Stimulated activated memory B cell treated with anti-CD40 and anti-IgM and Interleukin-4, amounts not matched to agents 10 μg/mL and 1 μg/mL and 100 μg/mL, for 72 hours (primary cell): ENCODE results near the gene MKNK1.
A peak's percentile ranks its signal among the peaks of the same experiment; 100 is the strongest.

Experiments used
- ATAC-seq: fragments of 150-1000 bp; cut with Tn5 transposase; 2 replicates; pipeline ENCODE4 v1.10.0; 2021
- H3K27ac Mint-ChIP-seq: one replicate; pipeline ENCODE4 v1.8.0; 2022; ENCODE audit warnings: mild to moderate bottlenecking, mixed read lengths
- H3K27me3 Mint-ChIP-seq: one replicate; pipeline ENCODE4 v1.8.0; 2022; ENCODE audit warnings: mixed read lengths
- H3K36me3 Mint-ChIP-seq: one replicate; pipeline ENCODE4 v1.8.0; 2022; ENCODE audit warnings: mixed read lengths
- H3K4me1 Mint-ChIP-seq: one replicate; pipeline ENCODE4 v1.8.0; 2022; ENCODE audit warnings: mixed read lengths
- H3K4me3 Mint-ChIP-seq: one replicate; pipeline ENCODE4 v1.8.0; 2022; ENCODE audit warnings: mild to moderate bottlenecking, moderate library complexity, mixed read lengths
- H3K9me3 Mint-ChIP-seq: one replicate; pipeline ENCODE4 v1.8.0; 2022; ENCODE audit warnings: mixed read lengths

Gene MKNK1

GRCh38 chr1:46549697-46550681 lies 54.1 kb downstream of the MKNK1 start:
- Mint-ChIP-seq H3K27ac (no peak overlapping the region), H3K9me3 (no peaks in the 10 kb centered on the region), H3K4me1 (peaks cover 11% of the 10 kb centered on the region), H3K4me3 (no peak overlapping the region), H3K27me3 (peaks cover 76% of the 10 kb centered on the region), H3K36me3 (no peaks in the 10 kb centered on the region)
- no peak for ATAC-seq

GRCh38 chr1:46547481-46548383 lies 56.3 kb downstream of the MKNK1 start:
- Mint-ChIP-seq H3K4me1 (peaks cover 11% of the 10 kb centered on the region), H3K4me3 (no peak overlapping the region), H3K36me3 (no peaks in the 10 kb centered on the region), H3K9me3 (no peaks in the 10 kb centered on the region), H3K27ac (no peak overlapping the region), H3K27me3 (peaks cover 93% of the 10 kb centered on the region)
- ATAC-seq: no peak

- peaks cover 11% of the 10 kb centered on the region for H3K4me1 Mint-ChIP-seq
- H3K27ac Mint-ChIP-seq: no peak overlapping the region
- H3K9me3 Mint-ChIP-seq: no peaks in the 10 kb centered on the region
- H3K36me3 Mint-ChIP-seq: no peaks in the 10 kb centered on the region
- peaks cover 92% of the 10 kb centered on the region for H3K27me3 Mint-ChIP-seq
- no peak overlapping the region for H3K4me3 Mint-ChIP-seq
- no peak for ATAC-seq
Observed at GRCh38 chr1:46546210-46546609, 57.9 kb downstream of the MKNK1 start.

GRCh38 chr1:46545784-46546183 lies 58.3 kb downstream of the MKNK1 start:
- no peak for ATAC-seq
- peaks cover 92% of the 10 kb centered on the region for H3K27me3 Mint-ChIP-seq
- H3K4me1 Mint-ChIP-seq: peaks cover 11% of the 10 kb centered on the region
- no peak overlapping the region for H3K27ac Mint-ChIP-seq
- H3K9me3 Mint-ChIP-seq: no peaks in the 10 kb centered on the region
- H3K36me3 Mint-ChIP-seq: no peaks in the 10 kb centered on the region
- H3K4me3 Mint-ChIP-seq: no peak overlapping the region

GRCh38 chr1:46544561-46545240 lies 59.4 kb downstream of the MKNK1 start:
- Mint-ChIP-seq H3K27ac (no peak overlapping the region), H3K27me3 (peaks cover 89% of the 10 kb centered on the region)

GRCh38 chr1:46543761-46544560 lies 60.1 kb downstream of the MKNK1 start:
- no peaks in the 10 kb centered on the region for H3K4me1 Mint-ChIP-seq
- no peak overlapping the region for H3K4me3 Mint-ChIP-seq
- no peak overlapping the region for H3K27ac Mint-ChIP-seq
- H3K27me3 Mint-ChIP-seq: peaks cover 82% of the 10 kb centered on the region
- no peaks in the 10 kb centered on the region for H3K9me3 Mint-ChIP-seq
- ATAC-seq: no peak
- H3K36me3 Mint-ChIP-seq: no peaks in the 10 kb centered on the region

More at GRCh38 chr1:46544561-46545240, 59.4 kb downstream of the MKNK1 start:
- H3K36me3 Mint-ChIP-seq: no peaks in the 10 kb centered on the region
- peaks cover 7% of the 10 kb centered on the region for H3K4me1 Mint-ChIP-seq
- H3K4me3 Mint-ChIP-seq: no peak overlapping the region
- H3K9me3 Mint-ChIP-seq: no peaks in the 10 kb centered on the region
- ATAC-seq: no peak

- H3K4me3 Mint-ChIP-seq: no peak overlapping the region
- no peaks in the 10 kb centered on the region for H3K36me3 Mint-ChIP-seq
- no peak overlapping the region for H3K27ac Mint-ChIP-seq
- no peak for ATAC-seq
- peaks cover 81% of the 10 kb centered on the region for H3K27me3 Mint-ChIP-seq
- no peaks in the 10 kb centered on the region for H3K4me1 Mint-ChIP-seq
- H3K9me3 Mint-ChIP-seq: no peaks in the 10 kb centered on the region
Observed at GRCh38 chr1:46543382-46543760, 60.7 kb downstream of the MKNK1 start.

GRCh38 chr1:46539972-46540371 lies 64.1 kb downstream of the MKNK1 start:
- no peaks in the 10 kb centered on the region for H3K36me3 Mint-ChIP-seq
- peaks cover 4% of the 10 kb centered on the region for H3K9me3 Mint-ChIP-seq
- no peak for ATAC-seq
- no peak overlapping the region for H3K27ac Mint-ChIP-seq
- H3K4me1 Mint-ChIP-seq: no peaks in the 10 kb centered on the region
- no peak overlapping the region for H3K4me3 Mint-ChIP-seq
- H3K27me3 Mint-ChIP-seq: peaks cover 67% of the 10 kb centered on the region

- Mint-ChIP-seq H3K9me3 (peaks cover 4% of the 10 kb centered on the region), H3K27me3 (peaks cover 57% of the 10 kb centered on the region)
Observed at GRCh38 chr1:46538147-46538546, 65.9 kb downstream of the MKNK1 start.

GRCh38 chr1:46537651-46538050 lies 66.4 kb downstream of the MKNK1 start:
- no peak overlapping the region for H3K27ac Mint-ChIP-seq
- peaks cover 4% of the 10 kb centered on the region for H3K9me3 Mint-ChIP-seq
- no peak for ATAC-seq
- H3K4me1 Mint-ChIP-seq: peaks cover 6% of the 10 kb centered on the region
- peaks cover 52% of the 10 kb centered on the region for H3K27me3 Mint-ChIP-seq
- H3K36me3 Mint-ChIP-seq: no peaks in the 10 kb centered on the region
- H3K4me3 Mint-ChIP-seq: no peak overlapping the region

More at GRCh38 chr1:46538147-46538546, 65.9 kb downstream of the MKNK1 start:
- Mint-ChIP-seq H3K27ac (no peak overlapping the region), H3K4me3 (no peak overlapping the region), H3K4me1 (peaks cover 6% of the 10 kb centered on the region), H3K36me3 (no peaks in the 10 kb centered on the region)
- no peak for ATAC-seq

GRCh38 chr1:46536527-46536926 lies 67.5 kb downstream of the MKNK1 start:
- Mint-ChIP-seq H3K27ac (no peak overlapping the region), H3K4me1 (peaks cover 6% of the 10 kb centered on the region), H3K36me3 (no peaks in the 10 kb centered on the region), H3K9me3 (peaks cover 4% of the 10 kb centered on the region), H3K27me3 (peaks cover 50% of the 10 kb centered on the region), H3K4me3 (no peak overlapping the region)
- ATAC-seq: no peak

- Mint-ChIP-seq H3K9me3 (peaks cover 4% of the 10 kb centered on the region), H3K36me3 (no peaks in the 10 kb centered on the region), H3K27ac (no peak overlapping the region), H3K4me1 (peaks cover 6% of the 10 kb centered on the region), H3K4me3 (no peak overlapping the region), H3K27me3 (peaks cover 53% of the 10 kb centered on the region)
- no peak for ATAC-seq
Observed at GRCh38 chr1:46535063-46535462, 69.0 kb downstream of the MKNK1 start.

GRCh38 chr1:46533179-46533864 lies 70.7 kb downstream of the MKNK1 start:
- Mint-ChIP-seq H3K4me1 (peaks cover 6% of the 10 kb centered on the region), H3K4me3 (peak overlapping the region; percentile 71), H3K27ac (no peak overlapping the region), H3K36me3 (no peaks in the 10 kb centered on the region), H3K9me3 (peaks cover 4% of the 10 kb centered on the region), H3K27me3 (peaks cover 65% of the 10 kb centered on the region)
- peak; percentile 61 for ATAC-seq
